ENCODE measurements around the gene AHDC1. TPM values are rescaled to one million over a fixed set of nuclear protein-coding genes. Genes with fewer than 3 reads are reported as not detected.
A peak's percentile ranks its signal among the peaks of the same experiment; 100 is the strongest.

The AHDC1 gene
- total and polyA plus RNA-seq, 2 of the 13 experiments (the other 11 are each of a cell fraction or from before 2014, with no cell fraction given) = 1.0 to 2.7 TPM

- TF ChIP-seq SNAPC4 (CRISPR knock-in tag; IDR thresholded peaks at IDR 0.05) = 0 out of 2 replicates have a peak, but pooled peaks have one; percentile 48
- no peak for TF ChIP-seq ZBTB26 (CRISPR knock-in tag; IDR thresholded peaks at IDR 0.05; ENCODE audit: borderline replicate concordance)
- TF ChIP-seq MLLT10 (CRISPR knock-in tag; IDR thresholded peaks at IDR 0.05) = no peak
- TF ChIP-seq TFDP1 (CRISPR knock-in tag; IDR thresholded peaks at IDR 0.05; ENCODE audit: borderline replicate concordance) = peak; percentile 14; the same call in 1 of the 2 replicates
- 0 out of 2 replicates have a peak, but pooled peaks have one; percentile 25 for TF ChIP-seq DMAP1 (CRISPR knock-in tag; IDR thresholded peaks at IDR 0.05)
- no peak for TF ChIP-seq ZSCAN22 (CRISPR knock-in tag; IDR thresholded peaks at IDR 0.05)
- no peak for TF ChIP-seq SMC3 (IDR thresholded peaks at IDR 0.05; ENCODE audit: low read length)
- no peak for TF ChIP-seq KIAA2018 (CRISPR knock-in tag; IDR thresholded peaks at IDR 0.05; ENCODE audit: borderline replicate concordance)
- peak; percentile 29; the same call in 1 of the 2 replicates for TF ChIP-seq CTCF (CRISPR knock-in tag; IDR thresholded peaks at IDR 0.05)
- no peak for TF ChIP-seq ZNF891 (CRISPR knock-in tag; IDR thresholded peaks at IDR 0.05)
Measured at GRCh38 chr1:27504588-27505419, 99.1 kb downstream of the AHDC1 start (continued).

Data from HepG2 (cell line).